A549 (cell line): ENCODE measurements around the gene EFEMP1. TPM values are rescaled to one million over a fixed set of nuclear protein-coding genes. Genes with fewer than 3 reads are reported as not detected.

Experiments
- ATAC-seq, 2 experiments: fragments of 200-7000 bp in 1 of 2; fragments of >200 bp in 1 of 2; cut with Nextera tagmentation in 1 of 2; cut with Tn5 transposase in 1 of 2; 3 replicates each; pipeline versions ENCODE4 v1.8.0 to v1.9.1; 2018 to 2020; ENCODE audit warnings: mild to moderate bottlenecking in 1 of 2, moderate library complexity in 1 of 2
- CTCF ChIA-PET: fragments of 300-600 bp; sonication (Branson Sonifier 250); formaldehyde crosslinking; extraction: SDS; loops from one replicate; lab custom pipeline; 2021; ENCODE audit warnings: antibody characterized with exemption, inconsistent platforms; lab: Yijun Ruan, JAX
- POLR2A ChIA-PET: fragments of 350-600 bp; formaldehyde crosslinking; extraction: SDS; loops from one replicate; lab custom pipeline; 2021; ENCODE audit warnings: antibody characterized with exemption, inconsistent platforms; lab: Yijun Ruan, JAX
- DNase-seq, 2 experiments: peaks; one replicate each; pipeline versions ENCODE4 v3.0.0 to v3.0.0-alpha.2; 2011 to 2016; ENCODE audit warnings: low read depth in 1 of 2, low spot score in 1 of 2
- FAIRE-seq: peaks from 2 replicates; lab custom pipeline; 2011; peaks lifted over from hg19 to GRCh38; lab: Jason Lieb, UNC
- H3K27ac ChIP-seq, 2 experiments: fragments of >200 bp; sonication (Bioruptor Twin); formaldehyde crosslinking; 3 replicates each; pipeline ENCODE4 v1.5.1; 2016 to 2017
- H3K4me1 ChIP-seq: fragments of >200 bp; sonication (Bioruptor Twin); formaldehyde crosslinking; 3 replicates; pipeline ENCODE4 v1.6.1; 2016
- H3K4me2 ChIP-seq: fragments of >200 bp; sonication (Bioruptor Twin); formaldehyde crosslinking; 3 replicates; pipeline ENCODE4 v1.6.1; 2016
- H3K4me3 ChIP-seq: fragments of >200 bp; sonication (Bioruptor Twin); formaldehyde crosslinking; 3 replicates; pipeline ENCODE4 v1.5.1; 2016
- H3K9me3 ChIP-seq: fragments of >200 bp; sonication (Bioruptor Twin); formaldehyde crosslinking; 3 replicates; pipeline ENCODE4 v1.6.1; 2016
- CBX2 ChIP-seq: fragments of 200-600 bp; sonication (generic); IDR thresholded peaks from 2 replicates; pipeline ENCODE4 v1.6.1; 2016; ENCODE audit warnings: low read depth, mild to moderate bottlenecking, borderline replicate concordance
- CTCF ChIP-seq: fragments of >200 bp; sonication (Bioruptor Twin); formaldehyde crosslinking; IDR thresholded peaks from 3 replicates; pipeline ENCODE4 v1.5.1; 2016
- FOSL2 ChIP-seq, 2 experiments: fragments of 450-650 bp in 1 of 2; fragments of >200 bp in 1 of 2; sonication (Bioruptor Twin) in 1 of 2; formaldehyde crosslinking; IDR thresholded peaks; 2 replicates each; pipeline versions ENCODE4 v1.5.0 to v1.6.1; 2016 to 2020; ENCODE audit warnings: mild to moderate bottlenecking in 1 of 2, moderate library complexity in 1 of 2
- HDAC2 ChIP-seq: fragments of 200-600 bp; sonication (generic); IDR thresholded peaks from 2 replicates; pipeline ENCODE4 v1.6.1; 2016
- HEYL ChIP-seq: fragments of 250-450 bp; sonication (Bioruptor Pico); IDR thresholded peaks from 2 replicates; pipeline ENCODE4 v1.8.0; 2021; ENCODE audit warnings: mild to moderate bottlenecking, moderate library complexity
- HOXA7 ChIP-seq: fragments of 250-450 bp; sonication (Bioruptor Pico); IDR thresholded peaks from 2 replicates; pipeline ENCODE4 v1.5.0; 2020; ENCODE audit warnings: mild to moderate bottlenecking, moderate library complexity
- HOXB5 ChIP-seq: fragments of 250-450 bp; sonication (Bioruptor Pico); IDR thresholded peaks from 2 replicates; pipeline ENCODE4 v1.5.0; 2020; ENCODE audit warnings: mild to moderate bottlenecking, moderate library complexity
- JUNB ChIP-seq: fragments of >200 bp; sonication (Bioruptor Twin); formaldehyde crosslinking; IDR thresholded peaks from 2 replicates; pipeline ENCODE4 v1.6.1; 2016
- KDM5A ChIP-seq: fragments of 200-600 bp; sonication (generic); IDR thresholded peaks from 2 replicates; pipeline ENCODE4 v1.6.1; 2016; ENCODE audit warnings: antibody characterized with exemption, mild to moderate bottlenecking
- MAFK ChIP-seq: fragments of 450-650 bp; IDR thresholded peaks from 2 replicates; pipeline ENCODE4 v1.6.1; 2014; ENCODE audit not compliant: partially characterized antibody
- POLR2A ChIP-seq: IDR thresholded peaks from 2 replicates; pipeline ENCODE4 v1.6.1; 2012; ENCODE audit warnings: mild to moderate bottlenecking, low read length
- RARB ChIP-seq: fragments of 250-450 bp; sonication (Bioruptor Pico); IDR thresholded peaks from 2 replicates; pipeline ENCODE4 v1.8.0; 2021; ENCODE audit warnings: mild to moderate bottlenecking, moderate library complexity
- RCOR1 ChIP-seq: fragments of 150-350 bp; IDR thresholded peaks from 2 replicates; pipeline ENCODE4 v1.6.1; 2014; ENCODE audit warnings: antibody characterized with exemption, low read length, low read depth
- RNF2 ChIP-seq: fragments of 200-600 bp; sonication (generic); IDR thresholded peaks from 2 replicates; pipeline ENCODE4 v1.6.1; 2016; ENCODE audit warnings: low read depth, mild to moderate bottlenecking, antibody characterized with exemption, moderate library complexity, borderline replicate concordance
- SMC3 ChIP-seq: fragments of >200 bp; sonication (Bioruptor Twin); formaldehyde crosslinking; IDR thresholded peaks from 3 replicates; pipeline ENCODE4 v1.6.1; 2018; ENCODE audit warnings: inconsistent platforms
- USF2 ChIP-seq: fragments of 450-650 bp; IDR thresholded peaks from 2 replicates; pipeline ENCODE4 v1.6.1; 2014; ENCODE audit warnings: antibody characterized with exemption
- ZFP36 ChIP-seq: fragments of 450-650 bp; IDR thresholded peaks from 2 replicates; pipeline ENCODE4 v1.6.1; 2014; ENCODE audit warnings: borderline replicate concordance; ENCODE audit not compliant: partially characterized antibody
- ZNF302 ChIP-seq: fragments of 250-450 bp; sonication (Bioruptor Pico); IDR thresholded peaks from 2 replicates; pipeline ENCODE4 v1.9.0; 2021; ENCODE audit warnings: inconsistent platforms, mild to moderate bottlenecking, moderate library complexity
- WGBS: methylation state at CpG from one replicate; pipeline ENCODE4 v1.1.6; 2017; ENCODE audit errors: missing lambda C conversion rate; 5-methylcytosine and 5-hydroxymethylcytosine counted together
- polyA plus RNA-seq, 4 experiments: library from polyadenylated mRNA; depleted of rRNA in 3 of 4; stranded (reverse); fragments of >200 nt; fragmentation: RNase III in 1 of 4; extraction: RNeasy Plus Mini Kit Qiagen cat#74134 plus additional on column Dnase treatment in 1 of 4; gene quantifications; 2 replicates in 3 of 4; 3 replicates in 1 of 4; pipeline ENCODE4 v1.2.3, GENCODE V29; 2011 to 2017
- TF ChIP-seq, protein P1 (sequence below): fragments of 250-450 bp; sonication (Bioruptor Pico); IDR thresholded peaks from 2 replicates; pipeline ENCODE4 v1.5.0; 2021; ENCODE audit warnings: mild to moderate bottlenecking, moderate library complexity, borderline replicate concordance
- TF ChIP-seq, protein P2 (sequence below): fragments of >200 bp; sonication (Bioruptor Twin); formaldehyde crosslinking; IDR thresholded peaks from 3 replicates; pipeline ENCODE4 v1.6.1; 2016

Gene EFEMP1
- polyA plus RNA-seq, 2 of the 4 experiments (the other 2 are of a cell fraction) = 48.5 to 59.2 TPM

- Histone ChIP-seq H3K4me3 (no peak overlapping the region), H3K9me3 (no peaks in the 10 kb centered on the region), H3K4me2 (no peak overlapping the region), H3K4me1 (peaks cover 49% of the 10 kb centered on the region), H3K27ac (peak overlapping the region; percentile 51 to 68; a peak in 5 of 6 replicates)
- 83% methylated on average over 3 of the region's 3 CpGs for WGBS
- POLR2A ChIA-PET = no interaction called here
- no peak for FAIRE-seq
- TF ChIP-seq, protein P1, sequence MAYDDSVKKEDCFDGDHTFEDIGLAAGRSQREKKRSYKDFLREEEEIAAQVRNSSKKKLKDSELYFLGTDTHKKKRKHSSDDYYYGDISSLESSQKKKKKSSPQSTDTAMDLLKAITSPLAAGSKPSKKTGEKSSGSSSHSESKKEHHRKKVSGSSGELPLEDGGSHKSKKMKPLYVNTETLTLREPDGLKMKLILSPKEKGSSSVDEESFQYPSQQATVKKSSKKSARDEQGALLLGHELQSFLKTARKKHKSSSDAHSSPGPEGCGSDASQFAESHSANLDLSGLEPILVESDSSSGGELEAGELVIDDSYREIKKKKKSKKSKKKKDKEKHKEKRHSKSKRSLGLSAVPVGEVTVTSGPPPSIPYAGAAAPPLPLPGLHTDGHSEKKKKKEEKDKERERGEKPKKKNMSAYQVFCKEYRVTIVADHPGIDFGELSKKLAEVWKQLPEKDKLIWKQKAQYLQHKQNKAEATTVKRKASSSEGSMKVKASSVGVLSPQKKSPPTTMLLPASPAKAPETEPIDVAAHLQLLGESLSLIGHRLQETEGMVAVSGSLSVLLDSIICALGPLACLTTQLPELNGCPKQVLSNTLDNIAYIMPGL = no peak
- TF ChIP-seq ZNF302 (CRISPR knock-in tag) (no peak), HOXB5 (no peak), MAFK (no peak), HEYL (CRISPR knock-in tag) (no peak), POLR2A (no peak), JUNB (no peak), RNF2 (no peak), HDAC2 (no peak), CBX2 (no peak), SMC3 (no peak), RARB (CRISPR knock-in tag) (no peak), FOSL2 (IDR thresholded peaks at IDR 0.05) (no peak), FOSL2 (CRISPR knock-in tag; IDR thresholded peaks at IDR 0.05) (no peak), HOXA7 (CRISPR knock-in tag) (no peak), USF2 (no peak), KDM5A (no peak)
- TF ChIP-seq, protein P2, sequence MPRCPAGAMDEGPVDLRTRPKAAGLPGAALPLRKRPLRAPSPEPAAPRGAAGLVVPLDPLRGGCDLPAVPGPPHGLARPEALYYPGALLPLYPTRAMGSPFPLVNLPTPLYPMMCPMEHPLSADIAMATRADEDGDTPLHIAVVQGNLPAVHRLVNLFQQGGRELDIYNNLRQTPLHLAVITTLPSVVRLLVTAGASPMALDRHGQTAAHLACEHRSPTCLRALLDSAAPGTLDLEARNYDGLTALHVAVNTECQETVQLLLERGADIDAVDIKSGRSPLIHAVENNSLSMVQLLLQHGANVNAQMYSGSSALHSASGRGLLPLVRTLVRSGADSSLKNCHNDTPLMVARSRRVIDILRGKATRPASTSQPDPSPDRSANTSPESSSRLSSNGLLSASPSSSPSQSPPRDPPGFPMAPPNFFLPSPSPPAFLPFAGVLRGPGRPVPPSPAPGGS = no peak
- CTCF ChIA-PET = interaction anchor here (0.7 kb wide), 1 partner anchor 12 kb away, joined by 3 read pairs; no protein-coding TSS in a partner anchor
- no peak for ATAC-seq
- no peak for DNase-seq
Observed at GRCh38 chr2:55888936-55889335, 34.6 kb downstream of the EFEMP1 start.

- Histone ChIP-seq H3K27ac (peak overlapping the region; percentile 51 to 68; a peak in 5 of 6 replicates), H3K9me3 (no peaks in the 10 kb centered on the region), H3K4me1 (peaks cover 57% of the 10 kb centered on the region), H3K4me3 (no peak overlapping the region), H3K4me2 (peak overlapping the region; percentile 13; the same call in 2 of the 3 replicates)
- TF ChIP-seq, protein P1 = no peak
- TF ChIP-seq HOXB5 (no peak), ZFP36 (no peak), FOSL2 (IDR thresholded peaks at IDR 0.05) (no peak), FOSL2 (CRISPR knock-in tag; IDR thresholded peaks at IDR 0.05) (peak; percentile 65; the same call in 1 of the 2 replicates), RCOR1 (no peak), CTCF (no peak)
- POLR2A ChIA-PET = no interaction called here
- 54% methylated on average over 7 of the region's 7 CpGs for WGBS
- DNase-seq (peak; percentile 13 to 41), FAIRE-seq (peak; percentile 18), ATAC-seq (peak in 1 of 2 experiments; percentile 60; a peak in 3 of 6 replicates)
- CTCF ChIA-PET = interaction anchor here (0.7 to 1.5 kb wide), 5 partner anchors 11 to 170 kb away, joined by 3 to 5 read pairs (median 3); partner anchors contain the start of gene EFEMP1
Observed at GRCh38 chr2:55887901-55888624, 35.5 kb downstream of the EFEMP1 start.
